Coronary artery (tissue), 2 donors: ENCODE results near the gene BCAS1.

Experiments
- DNase-seq: peaks from one replicate; pipeline ENCODE4 v3.0.0-alpha.2; 2017; ENCODE audit warnings: low spot score
- H3K27ac ChIP-seq, 2 donors: fragments of 200-600 bp; sonication (generic); one replicate each; pipeline ENCODE4 v1.5.1; 2016 to 2019
- H3K4me3 ChIP-seq: fragments of 200-600 bp; sonication (generic); 2 replicates; pipeline ENCODE4 v1.5.1; 2016; ENCODE audit warnings: mild to moderate bottlenecking, moderate library complexity
- TF ChIP-seq, protein P1 (sequence below): fragments of 200-600 bp; sonication (generic); IDR thresholded peaks from one replicate; pipeline ENCODE4 v1.5.1; 2019; ENCODE audit warnings: antibody characterized with exemption

Gene BCAS1

DNA sequence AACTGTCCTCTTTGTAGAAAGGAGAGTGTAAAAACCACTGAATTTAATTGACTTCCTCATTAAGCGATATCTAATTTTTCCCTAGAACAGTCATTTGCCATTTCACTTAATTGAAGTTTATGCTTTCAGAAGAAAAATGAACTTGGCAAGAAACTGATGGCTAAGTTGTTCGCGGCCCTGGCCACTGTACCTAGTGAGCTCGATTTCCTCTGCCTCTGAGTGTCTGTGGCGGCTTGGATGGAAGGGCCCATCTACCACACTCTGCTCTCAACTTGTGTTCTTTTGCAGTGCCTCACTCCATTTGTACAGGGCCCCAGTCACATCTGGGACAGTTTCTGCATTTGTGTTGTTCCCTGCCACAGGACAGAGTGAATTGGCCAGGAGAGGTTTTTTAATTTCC is 102.9 kb downstream of the BCAS1 start:
- TF ChIP-seq, protein P1, sequence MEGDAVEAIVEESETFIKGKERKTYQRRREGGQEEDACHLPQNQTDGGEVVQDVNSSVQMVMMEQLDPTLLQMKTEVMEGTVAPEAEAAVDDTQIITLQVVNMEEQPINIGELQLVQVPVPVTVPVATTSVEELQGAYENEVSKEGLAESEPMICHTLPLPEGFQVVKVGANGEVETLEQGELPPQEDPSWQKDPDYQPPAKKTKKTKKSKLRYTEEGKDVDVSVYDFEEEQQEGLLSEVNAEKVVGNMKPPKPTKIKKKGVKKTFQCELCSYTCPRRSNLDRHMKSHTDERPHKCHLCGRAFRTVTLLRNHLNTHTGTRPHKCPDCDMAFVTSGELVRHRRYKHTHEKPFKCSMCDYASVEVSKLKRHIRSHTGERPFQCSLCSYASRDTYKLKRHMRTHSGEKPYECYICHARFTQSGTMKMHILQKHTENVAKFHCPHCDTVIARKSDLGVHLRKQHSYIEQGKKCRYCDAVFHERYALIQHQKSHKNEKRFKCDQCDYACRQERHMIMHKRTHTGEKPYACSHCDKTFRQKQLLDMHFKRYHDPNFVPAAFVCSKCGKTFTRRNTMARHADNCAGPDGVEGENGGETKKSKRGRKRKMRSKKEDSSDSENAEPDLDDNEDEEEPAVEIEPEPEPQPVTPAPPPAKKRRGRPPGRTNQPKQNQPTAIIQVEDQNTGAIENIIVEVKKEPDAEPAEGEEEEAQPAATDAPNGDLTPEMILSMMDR = no peak
- Histone ChIP-seq H3K4me3 (no peak overlapping the region), H3K27ac (no peak overlapping the region)
- DNase-seq = no peak

DNA sequence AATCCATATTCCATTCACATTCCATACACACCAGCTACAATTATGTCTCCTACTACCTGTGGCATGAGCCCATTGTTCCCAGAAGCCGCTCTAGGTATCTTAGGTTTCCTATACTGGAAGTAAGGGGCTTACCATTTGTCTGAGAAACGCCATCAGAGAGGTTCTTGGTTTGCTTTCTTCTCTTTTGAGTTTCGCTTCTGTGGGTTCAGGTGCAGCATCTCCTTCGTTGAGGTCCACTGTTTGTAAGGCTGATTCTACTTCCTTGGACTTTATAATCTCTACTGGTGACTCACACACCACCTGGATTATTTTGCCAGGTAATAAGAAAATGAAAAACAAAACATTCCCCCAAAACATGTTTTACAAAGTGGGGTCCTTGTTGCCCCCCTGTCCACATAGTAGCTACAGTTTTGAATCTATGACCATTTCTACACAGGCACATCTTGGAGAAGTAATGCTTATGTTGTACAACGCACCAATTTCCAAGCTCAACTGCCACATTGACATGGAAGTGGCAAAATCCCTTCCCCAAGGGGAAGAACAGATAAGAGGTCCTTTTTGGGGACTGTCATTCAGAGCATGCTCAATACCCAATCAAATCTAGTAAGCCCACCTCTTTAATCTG is 103.5 kb downstream of the BCAS1 start:
- Histone ChIP-seq H3K4me3 (no peak overlapping the region), H3K27ac (no peak overlapping the region)
- TF ChIP-seq, protein P1 = no peak
- DNase-seq = no peak

DNA sequence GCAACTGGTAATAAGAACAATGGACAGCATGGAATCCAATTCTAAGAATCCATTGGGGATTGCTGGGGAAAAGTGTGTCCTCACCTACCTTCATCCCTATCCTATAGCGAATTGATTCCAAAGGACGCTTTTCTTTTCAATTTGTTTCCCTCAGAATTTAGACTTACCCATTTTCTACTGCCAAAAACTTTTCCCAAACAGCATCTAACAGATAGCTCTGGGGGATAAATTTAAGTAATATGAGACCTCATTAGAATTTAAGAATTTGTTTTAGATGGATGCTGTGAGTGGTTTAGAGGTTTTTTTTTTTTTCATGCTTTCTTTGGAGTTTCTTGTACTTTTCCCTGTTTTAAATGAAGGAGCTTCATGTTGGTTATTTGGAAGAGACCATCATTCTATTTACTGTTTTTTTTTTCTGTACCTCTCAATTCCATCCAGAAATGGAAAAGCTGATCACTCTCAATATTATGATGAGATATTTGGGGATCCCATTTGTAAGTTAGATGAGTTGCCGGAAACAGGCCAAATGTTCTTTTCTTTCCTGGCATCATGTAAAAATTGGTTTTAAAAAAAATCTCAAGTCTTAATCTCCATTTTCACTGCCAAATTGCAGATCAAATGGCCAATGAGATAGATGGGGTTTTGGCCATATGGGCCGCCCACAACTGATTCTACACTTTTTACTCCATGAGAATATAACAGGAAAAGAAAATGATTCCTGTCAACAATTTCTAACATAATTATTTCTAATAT is 105.7 kb downstream of the BCAS1 start:
- Histone ChIP-seq H3K27ac (no peak overlapping the region), H3K4me3 (no peak overlapping the region)
- no peak for DNase-seq
- TF ChIP-seq, protein P1 = no peak

DNA sequence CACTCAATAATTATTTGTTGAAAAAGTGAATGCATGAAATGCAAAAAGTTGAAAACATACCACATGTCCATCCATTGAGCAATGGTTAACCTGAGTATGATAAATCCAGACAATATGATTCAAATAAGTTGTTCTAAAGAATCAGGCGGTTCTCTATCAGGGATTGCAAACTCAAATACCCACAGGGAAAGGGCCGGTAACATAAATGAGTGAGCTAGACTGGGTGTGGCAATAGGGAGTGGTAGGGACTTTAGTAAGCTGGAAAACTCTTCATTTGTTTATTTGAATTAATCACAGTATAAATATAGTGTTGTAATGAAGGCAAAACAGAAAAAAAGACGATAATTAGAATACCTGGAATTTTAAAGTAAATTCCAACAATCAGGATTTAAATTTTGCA is 106.3 kb downstream of the BCAS1 start:
- no peak for DNase-seq
- Histone ChIP-seq H3K27ac (no peak overlapping the region), H3K4me3 (no peak overlapping the region)
- TF ChIP-seq, protein P1 = no peak

DNA sequence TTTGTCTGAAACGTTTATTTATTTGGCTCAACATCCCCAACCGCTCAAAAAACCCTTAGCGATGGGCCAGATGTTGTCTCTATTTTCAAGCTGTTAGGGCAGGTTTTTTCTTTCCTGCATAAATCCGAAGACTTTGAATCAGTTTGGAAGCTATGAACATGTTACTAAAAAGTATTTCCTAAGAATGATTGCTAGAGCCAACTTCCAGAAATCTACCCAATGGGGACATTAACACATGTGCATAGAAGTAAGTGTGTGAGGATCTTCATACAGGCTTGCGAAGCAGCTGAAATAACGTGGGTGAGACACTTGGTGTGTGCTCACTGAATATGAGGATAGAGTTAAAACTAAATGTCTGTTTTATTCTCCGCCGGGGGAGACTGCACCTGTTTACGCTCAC is 106.8 kb downstream of the BCAS1 start:
- no peak overlapping the region for H3K27ac ChIP-seq
- TF ChIP-seq, protein P1 = no peak
- no peak for DNase-seq
- no peak overlapping the region for H3K4me3 ChIP-seq

DNA sequence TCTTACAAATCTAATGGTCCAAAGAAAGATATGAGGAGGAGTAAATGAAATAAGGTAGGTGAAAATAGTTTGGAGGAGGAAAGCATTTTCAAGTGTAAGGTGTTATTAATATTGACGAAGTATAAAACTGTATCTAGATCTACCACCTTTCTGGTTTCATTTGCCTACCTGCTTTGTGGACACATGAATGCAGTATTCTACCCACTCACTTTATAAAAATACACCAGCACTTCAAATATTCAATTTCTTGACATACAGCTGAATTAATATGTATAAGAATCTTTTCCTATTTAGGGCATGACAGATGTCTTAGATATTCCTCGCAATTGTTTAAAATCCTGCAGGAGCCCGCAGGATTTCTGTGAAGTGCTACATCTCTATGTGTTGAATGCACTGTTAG is 108.0 kb downstream of the BCAS1 start:
- no peak overlapping the region for H3K27ac ChIP-seq
- TF ChIP-seq, protein P1 = no peak
- H3K4me3 ChIP-seq = no peak overlapping the region
- DNase-seq = no peak

DNA sequence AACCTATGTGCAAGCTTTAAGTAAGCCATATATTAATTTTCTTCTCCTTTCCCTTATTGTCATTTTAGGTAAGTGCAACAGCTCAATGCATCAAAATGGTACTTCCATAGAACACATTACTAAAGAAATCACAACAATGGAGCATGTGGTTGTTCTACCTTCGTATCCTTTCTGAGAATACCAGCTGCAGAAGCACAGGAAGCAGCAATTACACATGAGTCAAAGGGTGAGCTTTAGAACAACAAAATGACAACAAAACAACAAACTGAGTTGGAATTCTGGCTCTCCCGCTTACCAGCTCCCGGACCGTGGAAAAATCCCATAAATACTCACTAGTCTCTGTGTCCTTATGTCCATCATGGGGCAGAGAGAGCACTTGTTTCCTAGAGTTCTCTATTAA is 108.9 kb downstream of the BCAS1 start:
- H3K27ac ChIP-seq = no peak overlapping the region
- TF ChIP-seq, protein P1 = no peak
- no peak overlapping the region for H3K4me3 ChIP-seq
- no peak for DNase-seq
